ENCODE measurements around the gene GBF1. TPM values are rescaled to one million over a fixed set of nuclear protein-coding genes. Genes with fewer than 3 reads are reported as not detected.
A peak's percentile ranks its signal among the peaks of the same experiment; 100 is the strongest.

Gene GBF1
- total and polyA plus RNA-seq, 2 donors (not counting 1 experiment from before 2014, with no cell fraction given) = 20.8 to 39.3 TPM

DNA sequence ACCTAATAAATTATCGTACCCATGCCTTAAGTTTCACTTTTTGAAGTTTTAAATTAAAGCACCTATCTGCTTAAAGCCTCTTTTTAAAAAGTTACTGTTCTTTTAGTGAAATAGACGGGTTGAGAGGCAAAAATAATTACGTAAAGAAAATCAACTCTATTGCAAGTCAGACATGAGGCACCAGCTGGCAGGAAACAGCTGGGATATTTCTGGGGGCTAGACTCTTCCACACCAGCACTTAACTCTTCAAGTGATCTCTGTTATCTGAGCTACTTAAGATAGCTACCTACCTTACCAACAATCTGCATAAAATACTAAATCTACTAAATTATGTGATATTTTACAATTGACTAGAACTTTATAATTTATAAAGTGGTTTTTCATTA lies 35.8 kb downstream of the GBF1 start:
- H3K27ac Mint-ChIP-seq = no peak overlapping the region
- no peak overlapping the region for H3K4me3 Mint-ChIP-seq

DNA sequence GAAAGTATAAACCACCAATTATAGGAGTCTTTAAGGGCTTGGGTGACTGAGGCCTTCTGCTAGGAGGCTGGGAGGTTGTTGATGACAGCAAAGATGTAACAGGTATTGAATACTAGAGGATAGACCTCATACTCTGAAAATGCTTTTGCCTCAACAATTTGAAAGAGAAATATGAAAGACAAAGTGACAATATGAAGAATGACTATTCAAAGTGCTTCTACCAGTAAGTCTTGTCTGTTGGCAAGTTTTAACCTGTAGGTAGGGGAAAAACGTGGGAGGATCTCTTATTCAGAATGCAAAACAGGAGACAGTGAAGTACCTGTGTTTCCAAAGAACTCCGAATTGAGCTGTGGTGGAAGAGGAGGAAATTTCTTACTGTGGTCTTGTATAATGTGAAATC lies 38.2 kb downstream of the GBF1 start:
- POLR2A ChIA-PET = no interaction called here
- Histone ChIP-seq H3K4me1 (ENCODE audit: control insufficient read depth in 2 of 2, insufficient read depth in 2 of 2, low read length in 2 of 2) (peaks cover 15 to 18% of the 10 kb centered on the region in 2 donors), H3K36me3 (replicated peaks in 1 of 2; ENCODE audit: control extremely low read depth in 1 of 2, control insufficient read depth in 1 of 2, extremely low read depth in 1 of 2, insufficient read depth in 2 of 2, low read length in 1 of 2) (peaks cover 0 to 3% of the 10 kb centered on the region in 2 experiments), H3K9me3 (ENCODE audit: control extremely low read depth in 1 of 3, control insufficient read depth in 2 of 3, insufficient read depth in 1 of 3, low read length in 2 of 3) (no peaks in the 10 kb centered on the region), H4K20me1 (ENCODE audit: control insufficient read depth, insufficient read depth, low read length, poor library complexity, severe bottlenecking) (peaks cover 60% of the 10 kb centered on the region), H3K9ac (ENCODE audit: low read length) (no peak overlapping the region), H2AFZ (ENCODE audit: insufficient read depth, low read depth, low read length, poor library complexity, severe bottlenecking) (no peak overlapping the region), H3K4me2 (replicated peaks; ENCODE audit: low read depth, low read length, poor library complexity, severe bottlenecking) (no peak overlapping the region), H3K4me3 (ENCODE audit: control extremely low read depth in 1 of 5, extremely low read depth in 1 of 5, insufficient read depth in 1 of 5, low read depth in 2 of 5, low read length in 4 of 5) (no peak overlapping the region), H3K27ac (ENCODE audit: low read length in 2 of 2) (no peak overlapping the region), H3K27me3 (replicated peaks in 1 of 4; ENCODE audit: control extremely low read depth in 1 of 4, control insufficient read depth in 3 of 4, insufficient read depth in 4 of 4, low read length in 3 of 4) (no peaks in the 10 kb centered on the region), H3K79me2 (ENCODE audit: control insufficient read depth, insufficient read depth, low read length) (peaks cover 59% of the 10 kb centered on the region)
- H3K27ac Mint-ChIP-seq = no peak overlapping the region
- DNase-seq (no peak), ATAC-seq (ENCODE audit: low read depth) (no peak)
- H3K4me3 Mint-ChIP-seq = no peak overlapping the region
- H3K27me3 Mint-ChIP-seq = no peaks in the 10 kb centered on the region
- CTCF ChIA-PET = no interaction called here
- intact Hi-C loops (cut with micrococcal nuclease) = no loop called here
- H3K9me3 Mint-ChIP-seq (ENCODE audit: insufficient read depth) = no peaks in the 10 kb centered on the region
- 80% methylated on average over 2 of the region's 2 CpGs for WGBS (ENCODE audit: insufficient coverage)
- peaks cover 26% of the 10 kb centered on the region for H3K4me1 Mint-ChIP-seq
- TF ChIP-seq, protein P1, sequence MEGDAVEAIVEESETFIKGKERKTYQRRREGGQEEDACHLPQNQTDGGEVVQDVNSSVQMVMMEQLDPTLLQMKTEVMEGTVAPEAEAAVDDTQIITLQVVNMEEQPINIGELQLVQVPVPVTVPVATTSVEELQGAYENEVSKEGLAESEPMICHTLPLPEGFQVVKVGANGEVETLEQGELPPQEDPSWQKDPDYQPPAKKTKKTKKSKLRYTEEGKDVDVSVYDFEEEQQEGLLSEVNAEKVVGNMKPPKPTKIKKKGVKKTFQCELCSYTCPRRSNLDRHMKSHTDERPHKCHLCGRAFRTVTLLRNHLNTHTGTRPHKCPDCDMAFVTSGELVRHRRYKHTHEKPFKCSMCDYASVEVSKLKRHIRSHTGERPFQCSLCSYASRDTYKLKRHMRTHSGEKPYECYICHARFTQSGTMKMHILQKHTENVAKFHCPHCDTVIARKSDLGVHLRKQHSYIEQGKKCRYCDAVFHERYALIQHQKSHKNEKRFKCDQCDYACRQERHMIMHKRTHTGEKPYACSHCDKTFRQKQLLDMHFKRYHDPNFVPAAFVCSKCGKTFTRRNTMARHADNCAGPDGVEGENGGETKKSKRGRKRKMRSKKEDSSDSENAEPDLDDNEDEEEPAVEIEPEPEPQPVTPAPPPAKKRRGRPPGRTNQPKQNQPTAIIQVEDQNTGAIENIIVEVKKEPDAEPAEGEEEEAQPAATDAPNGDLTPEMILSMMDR (IDR thresholded peaks at IDR 0.05) = no peak
- TF ChIP-seq EZH2 (IDR thresholded peaks at IDR 0.05; ENCODE audit: borderline replicate concordance, insufficient read depth, low read depth, low read length, poor library complexity, severe bottlenecking) = no peak

More for the DNA sequence above, 35.8 kb downstream of the GBF1 start:
- H3K4me1 Mint-ChIP-seq = peaks cover 28% of the 10 kb centered on the region
- DNase-seq (no peak), ATAC-seq (ENCODE audit: low read depth) (no peak)
- Histone ChIP-seq H4K20me1 (ENCODE audit: control insufficient read depth, insufficient read depth, low read length, poor library complexity, severe bottlenecking) (peaks cover 68% of the 10 kb centered on the region), H2AFZ (ENCODE audit: insufficient read depth, low read depth, low read length, poor library complexity, severe bottlenecking) (no peak overlapping the region), H3K27me3 (replicated peaks in 1 of 4; ENCODE audit: control extremely low read depth in 1 of 4, control insufficient read depth in 3 of 4, insufficient read depth in 4 of 4, low read length in 3 of 4) (no peaks in the 10 kb centered on the region), H3K4me3 (ENCODE audit: control extremely low read depth in 1 of 5, extremely low read depth in 1 of 5, insufficient read depth in 1 of 5, low read depth in 2 of 5, low read length in 4 of 5) (no peak overlapping the region), H3K9ac (ENCODE audit: low read length) (peak overlapping the region; percentile 32), H3K79me2 (ENCODE audit: control insufficient read depth, insufficient read depth, low read length) (peaks cover 57% of the 10 kb centered on the region), H3K9me3 (ENCODE audit: control extremely low read depth in 1 of 3, control insufficient read depth in 2 of 3, insufficient read depth in 1 of 3, low read length in 2 of 3) (no peaks in the 10 kb centered on the region), H3K36me3 (replicated peaks in 1 of 2; ENCODE audit: control extremely low read depth in 1 of 2, control insufficient read depth in 1 of 2, extremely low read depth in 1 of 2, insufficient read depth in 2 of 2, low read length in 1 of 2) (peaks cover 0 to 12% of the 10 kb centered on the region in 2 experiments), H3K27ac (ENCODE audit: low read length in 2 of 2) (no peak overlapping the region), H3K4me2 (replicated peaks; ENCODE audit: low read depth, low read length, poor library complexity, severe bottlenecking) (peak overlapping the region; percentile 20), H3K4me1 (ENCODE audit: control insufficient read depth in 2 of 2, insufficient read depth in 2 of 2, low read length in 2 of 2) (peaks cover 15 to 18% of the 10 kb centered on the region in 2 donors)
- no peak for TF ChIP-seq EZH2 (IDR thresholded peaks at IDR 0.05; ENCODE audit: borderline replicate concordance, insufficient read depth, low read depth, low read length, poor library complexity, severe bottlenecking)
- TF ChIP-seq, protein P1 (IDR thresholded peaks at IDR 0.05) = no peak
- ChIA-PET CTCF (interaction anchor here (1.0 kb wide), 1 partner anchor 52 kb away, joined by 3 read pairs; no protein-coding TSS in a partner anchor), POLR2A (no interaction called here)
- no peaks in the 10 kb centered on the region for H3K9me3 Mint-ChIP-seq (ENCODE audit: insufficient read depth)
- no peaks in the 10 kb centered on the region for H3K27me3 Mint-ChIP-seq
- intact Hi-C loops (cut with micrococcal nuclease) = no loop called here
- WGBS (ENCODE audit: insufficient coverage) = no CpG with 5 or more reads among the region's 3 CpGs
